Heart left ventricle (tissue), 13 donors: ENCODE data around the gene MVB12B.

Experiments used
- CTCF ChIP-seq, 12 donors: fragments of 200-600 bp; sonication (generic) in 4 of 12; IDR thresholded peaks; one replicate each; pipeline versions ENCODE4 v1.5.0 to v1.8.0; 2018 to 2022; ENCODE audit warnings: antibody characterized with exemption in 12 of 12, mild to moderate bottlenecking in 5 of 12
- POLR2A ChIP-seq, 2 donors: fragments of 450-650 bp; IDR thresholded peaks; one replicate each; pipeline ENCODE4 v1.6.1; 2017; ENCODE audit warnings: antibody characterized with exemption in 2 of 2, mild to moderate bottlenecking in 2 of 2, moderate library complexity in 2 of 2
- donor health status: ischemic (EF 13 %, LVEDD 7.1; RV severe dilation, severe dysfunction).
- donor health status: DM: no; HTN: yes; CAD: no.
- donor health status: DM: no; HTN: no; CAD: no.
- donor health status: ischemic (EF 25% LVEDD 6.9; RV normal size, moderate dysfunction).
- donor health status: ischemic (EF 25% LVEDD 5.7; RV mildly dilated, moderate dysfunction).
- donor health status: ischemic (EF 35%, LVEDD 5.7; RV mildly dilated, moderate dysfunction).
- donor health status: nonischemic (EF 11% LVEDD 7.7; RV severe dilation, severe dysfunction).
- donor health status: DM: yes; HTN: yes; CAD: no.
- donor health status: PGD.
- donor health status: ischemic (EF 29% LVEDD 5.4; RV normal size, mild dysfunction).
- donor health status: nonischemic (EF 23%, LVEDD 6.1; RV moderate dilation, normal function).

GRCh38 chr9:126304971-126305320, 21.7 kb upstream of the MVB12B start:
- TF ChIP-seq CTCF (IDR thresholded peaks at IDR 0.05), result no peak
- no peak for TF ChIP-seq POLR2A (IDR thresholded peaks at IDR 0.05)
